ENCODE data around the gene MLKL. TPM values are rescaled to one million over a fixed set of nuclear protein-coding genes. Genes with fewer than 3 reads are reported as not detected.

Gene MLKL
- total and polyA plus RNA-seq, 2 donors (not counting 3 experiments of a cell fraction or from before 2014, with no cell fraction given): 8.1 to 26.5 TPM

DNA sequence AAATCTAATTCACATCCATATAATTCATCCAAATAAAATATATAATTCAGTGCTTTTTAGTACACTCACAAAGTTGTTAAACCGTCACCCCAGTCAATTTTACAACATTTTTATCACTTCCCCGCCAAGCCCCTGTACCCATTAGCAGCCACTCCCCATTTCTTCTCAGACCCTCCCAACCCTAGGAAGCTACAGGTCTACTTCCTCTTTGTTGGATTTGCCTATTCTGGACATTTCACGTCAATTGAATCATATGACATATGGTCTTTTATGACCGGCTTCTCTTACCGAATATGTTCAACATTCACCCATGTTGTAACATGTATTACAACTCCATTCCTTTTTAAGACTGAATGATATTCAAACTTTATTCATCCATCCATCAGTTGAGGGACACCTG lies 19.9 kb upstream of the MLKL start:
- Histone ChIP-seq H3K9me3 (replicated peaks; ENCODE audit: control insufficient read depth, insufficient read depth, low read length) (no peaks in the 10 kb centered on the region), H3K79me2 (ENCODE audit: control insufficient read depth, insufficient read depth, low read length) (no peaks in the 10 kb centered on the region), H4K20me1 (replicated peaks; ENCODE audit: control insufficient read depth, extremely low read depth, insufficient read depth, low read length) (no peaks in the 10 kb centered on the region), H3K4me2 (ENCODE audit: insufficient read depth, low read length) (no peak overlapping the region), H2AFZ (ENCODE audit: low read depth, low read length) (no peak overlapping the region), H3K9me1 (replicated peaks; ENCODE audit: control insufficient read depth, extremely low read depth, insufficient read depth, low read length) (no peaks in the 10 kb centered on the region), H3K4me3 (replicated peaks in 1 of 3; ENCODE audit: insufficient read depth in 1 of 3, low read depth in 1 of 3, low read length in 3 of 3) (no peak overlapping the region), H3K4me1 (ENCODE audit: control insufficient read depth, extremely low read depth, insufficient read depth, low read length) (no peaks in the 10 kb centered on the region), H3K36me3 (ENCODE audit: control insufficient read depth in 2 of 2, extremely low read depth in 1 of 2, insufficient read depth in 2 of 2, low read length in 2 of 2) (no peaks in the 10 kb centered on the region), H3K9ac (replicated peaks; ENCODE audit: extremely low read depth, insufficient read depth, low read length) (no peak overlapping the region), H3K27me3 (ENCODE audit: control insufficient read depth in 2 of 2, insufficient read depth in 2 of 2, low read length in 2 of 2) (peaks cover 0 to 2% of the 10 kb centered on the region in 2 experiments), H3K27ac (ENCODE audit: insufficient read depth, low read depth, low read length) (no peak overlapping the region)
- no TSS peak for BruUV-seq (replicated peaks)
- POLR2A ChIA-PET: no interaction called here
- FAIRE-seq (no peak), DNase-seq (ENCODE audit: low read depth, low spot score) (no peak)
- dilution Hi-C loops (cut with MboI; ENCODE audit: extremely low pct_ligation_motif_present, low sequenced_read_pairs): no loop called here
- intact Hi-C loops (cut with micrococcal nuclease): no loop called here
- CTCF ChIA-PET: interaction anchor here (1.4 kb wide), 2 partner anchors 11 to 142 kb away, joined by 4 to 6 read pairs; no protein-coding TSS in a partner anchor
- TF ChIP-seq JUN (IDR thresholded peaks at IDR 0.05; ENCODE audit: borderline replicate concordance, insufficient read depth, insufficient read length, low read depth) (no peak), EZH2 (IDR thresholded peaks at IDR 0.05; ENCODE audit: borderline replicate concordance, low read depth, low read length, severe bottlenecking) (no peak), GATA2 (IDR thresholded peaks at IDR 0.05; ENCODE audit: insufficient read depth, insufficient read length, low read depth, low read length) (no peak), POLR2A (IDR thresholded peaks at IDR 0.05; ENCODE audit: low read depth, low read length) (no peak), MYC (IDR thresholded peaks at IDR 0.05; ENCODE audit: low read depth, low read length) (no peak), POLR2AphosphoS5 (IDR thresholded peaks at IDR 0.05; ENCODE audit: insufficient read depth, low read depth, low read length) (no peak), FOS (IDR thresholded peaks at IDR 0.05; ENCODE audit: borderline replicate concordance, insufficient read depth, low read length) (no peak)
- TF ChIP-seq, protein P1, sequence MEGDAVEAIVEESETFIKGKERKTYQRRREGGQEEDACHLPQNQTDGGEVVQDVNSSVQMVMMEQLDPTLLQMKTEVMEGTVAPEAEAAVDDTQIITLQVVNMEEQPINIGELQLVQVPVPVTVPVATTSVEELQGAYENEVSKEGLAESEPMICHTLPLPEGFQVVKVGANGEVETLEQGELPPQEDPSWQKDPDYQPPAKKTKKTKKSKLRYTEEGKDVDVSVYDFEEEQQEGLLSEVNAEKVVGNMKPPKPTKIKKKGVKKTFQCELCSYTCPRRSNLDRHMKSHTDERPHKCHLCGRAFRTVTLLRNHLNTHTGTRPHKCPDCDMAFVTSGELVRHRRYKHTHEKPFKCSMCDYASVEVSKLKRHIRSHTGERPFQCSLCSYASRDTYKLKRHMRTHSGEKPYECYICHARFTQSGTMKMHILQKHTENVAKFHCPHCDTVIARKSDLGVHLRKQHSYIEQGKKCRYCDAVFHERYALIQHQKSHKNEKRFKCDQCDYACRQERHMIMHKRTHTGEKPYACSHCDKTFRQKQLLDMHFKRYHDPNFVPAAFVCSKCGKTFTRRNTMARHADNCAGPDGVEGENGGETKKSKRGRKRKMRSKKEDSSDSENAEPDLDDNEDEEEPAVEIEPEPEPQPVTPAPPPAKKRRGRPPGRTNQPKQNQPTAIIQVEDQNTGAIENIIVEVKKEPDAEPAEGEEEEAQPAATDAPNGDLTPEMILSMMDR (IDR thresholded peaks at IDR 0.05; ENCODE audit: extremely low read depth in 1 of 2, insufficient read depth in 1 of 2, low read depth in 1 of 2, low read length in 2 of 2): no peak
- TF ChIP-seq, protein P2, sequence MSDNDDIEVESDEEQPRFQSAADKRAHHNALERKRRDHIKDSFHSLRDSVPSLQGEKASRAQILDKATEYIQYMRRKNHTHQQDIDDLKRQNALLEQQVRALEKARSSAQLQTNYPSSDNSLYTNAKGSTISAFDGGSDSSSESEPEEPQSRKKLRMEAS (IDR thresholded peaks at IDR 0.05; ENCODE audit: insufficient read depth, insufficient read length): no peak
